Measurements from ENCODE around the gene PAK5. TPM values are rescaled to one million over a fixed set of nuclear protein-coding genes. Genes with fewer than 3 reads are reported as not detected.

The PAK5 gene
- total RNA-seq, result not detected

DNA sequence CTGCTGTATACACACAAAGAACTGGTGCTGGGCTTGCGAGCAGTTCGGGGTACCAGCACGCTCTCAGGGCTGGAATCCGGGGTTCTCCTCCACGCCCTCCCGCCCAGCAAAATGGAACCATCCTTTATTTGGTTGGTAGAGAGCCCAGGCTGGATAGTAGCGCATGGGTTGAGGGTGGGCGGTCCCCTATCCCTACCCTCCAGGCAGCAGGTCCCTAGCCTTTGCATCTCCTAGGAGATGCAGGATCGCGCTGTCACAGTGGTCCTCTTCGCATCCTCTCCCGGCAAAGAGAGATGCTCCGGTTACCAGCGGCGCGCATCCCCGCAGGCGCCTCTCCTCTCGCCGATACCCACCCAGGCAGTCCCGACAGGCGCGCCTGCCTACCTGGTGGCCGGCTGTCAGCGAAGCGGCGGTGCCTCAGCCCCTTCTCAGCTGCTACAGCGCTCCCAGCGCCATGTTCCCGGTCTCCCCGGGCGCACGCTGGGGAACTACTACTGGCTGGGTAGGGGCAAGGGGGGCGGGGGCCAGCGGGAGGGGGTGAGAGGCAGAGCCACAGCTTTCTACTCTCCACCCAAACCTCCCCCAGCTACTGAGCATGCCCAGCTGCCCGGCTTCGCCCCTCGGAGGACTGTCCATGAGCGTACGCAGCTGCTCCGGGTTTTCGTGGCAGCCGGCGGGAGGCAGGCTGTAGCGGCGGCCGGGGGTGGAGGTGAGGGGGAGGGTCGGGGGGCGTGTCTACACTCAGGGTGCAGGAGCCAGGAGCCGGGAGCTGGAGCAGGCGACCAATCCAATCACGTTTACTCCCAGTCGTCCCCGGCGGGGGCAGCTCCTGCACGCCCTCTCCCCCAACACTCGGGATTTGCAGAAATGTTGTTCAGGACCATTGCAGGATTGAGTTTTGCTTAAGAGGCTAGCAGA is at the start of gene PAK5:
TSS of gene PAK5 (minus strand) at position 699 of the 918 bp plus-strand sequence. CDS start 194,748 bp downstream, outside the sequence.
- no peaks in the 10 kb centered on the region for H3K27me3 ChIP-seq
- H3K4me3 ChIP-seq, result peak within 1 kb of the TSS; percentile 53 to 75
- no peaks in the 10 kb centered on the region for H3K4me1 ChIP-seq
- no peaks in the 10 kb centered on the region for H3K9me3 ChIP-seq
- DNase-seq (ENCODE audit: low spot score in 2 of 2), result peak in 1 of 2 donors; percentile 78
- TF ChIP-seq, protein P1, sequence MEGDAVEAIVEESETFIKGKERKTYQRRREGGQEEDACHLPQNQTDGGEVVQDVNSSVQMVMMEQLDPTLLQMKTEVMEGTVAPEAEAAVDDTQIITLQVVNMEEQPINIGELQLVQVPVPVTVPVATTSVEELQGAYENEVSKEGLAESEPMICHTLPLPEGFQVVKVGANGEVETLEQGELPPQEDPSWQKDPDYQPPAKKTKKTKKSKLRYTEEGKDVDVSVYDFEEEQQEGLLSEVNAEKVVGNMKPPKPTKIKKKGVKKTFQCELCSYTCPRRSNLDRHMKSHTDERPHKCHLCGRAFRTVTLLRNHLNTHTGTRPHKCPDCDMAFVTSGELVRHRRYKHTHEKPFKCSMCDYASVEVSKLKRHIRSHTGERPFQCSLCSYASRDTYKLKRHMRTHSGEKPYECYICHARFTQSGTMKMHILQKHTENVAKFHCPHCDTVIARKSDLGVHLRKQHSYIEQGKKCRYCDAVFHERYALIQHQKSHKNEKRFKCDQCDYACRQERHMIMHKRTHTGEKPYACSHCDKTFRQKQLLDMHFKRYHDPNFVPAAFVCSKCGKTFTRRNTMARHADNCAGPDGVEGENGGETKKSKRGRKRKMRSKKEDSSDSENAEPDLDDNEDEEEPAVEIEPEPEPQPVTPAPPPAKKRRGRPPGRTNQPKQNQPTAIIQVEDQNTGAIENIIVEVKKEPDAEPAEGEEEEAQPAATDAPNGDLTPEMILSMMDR (IDR thresholded peaks at IDR 0.05), result no peak
- no peak within 1 kb of the TSS for H3K27ac ChIP-seq
- intact Hi-C loops (cut with DNase I), result loop anchor here (10.0 kb wide), 1 partner anchor 774 kb away; the partner anchor contains the start of gene PLCB4
- no peaks in the 10 kb centered on the region for H3K36me3 ChIP-seq

DNA sequence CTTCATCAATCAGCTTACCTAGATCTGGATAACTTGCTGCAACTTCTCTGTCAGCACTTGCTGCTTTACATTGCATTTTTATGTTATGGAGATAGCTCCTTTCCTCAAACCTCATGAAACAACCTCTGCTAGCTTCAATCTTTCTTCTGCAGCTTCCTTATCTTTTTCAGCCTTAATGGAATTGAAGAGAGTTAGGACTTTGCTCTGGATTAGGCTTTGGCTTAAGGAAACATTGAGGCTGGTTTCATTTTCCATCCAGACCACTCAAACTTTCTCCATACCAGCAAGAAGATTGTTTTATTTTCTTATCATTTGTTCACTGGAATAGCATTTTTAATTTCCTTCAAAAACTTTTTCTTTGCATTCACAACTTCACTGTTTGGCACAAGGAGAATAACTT is 48.8 kb upstream of the PAK5 start:
- Histone ChIP-seq H3K27ac (no peak overlapping the region), H3K4me3 (no peak overlapping the region), H3K4me1 (no peaks in the 10 kb centered on the region), H3K9me3 (no peaks in the 10 kb centered on the region), H3K27me3 (no peaks in the 10 kb centered on the region), H3K36me3 (no peaks in the 10 kb centered on the region)
- intact Hi-C loops (cut with DNase I), result no loop called here
- TF ChIP-seq, protein P1 (IDR thresholded peaks at IDR 0.05), result no peak
- no peak for DNase-seq (ENCODE audit: low spot score in 2 of 2)

DNA sequence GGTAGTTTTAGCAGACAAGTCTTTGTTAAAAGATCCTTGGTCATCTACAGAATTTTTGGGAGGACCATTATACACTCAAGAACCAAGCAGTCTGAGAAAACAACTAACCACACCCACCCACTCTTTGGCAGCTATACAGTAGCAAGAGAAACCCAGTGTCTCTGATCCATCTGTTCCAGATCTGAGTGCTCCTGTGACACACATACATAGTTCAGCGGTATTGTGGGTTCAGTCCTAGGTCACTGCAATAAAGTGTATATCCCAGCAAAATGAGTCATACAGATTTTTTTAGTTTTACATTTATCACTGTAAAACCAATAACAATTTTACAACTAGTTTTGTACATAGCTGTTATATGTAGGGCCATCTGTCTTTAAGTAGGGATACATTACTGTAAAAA is 47.4 kb upstream of the PAK5 start:
- H3K4me1 ChIP-seq, result no peaks in the 10 kb centered on the region
- H3K27ac ChIP-seq, result no peak overlapping the region
- H3K4me3 ChIP-seq, result no peak overlapping the region
- DNase-seq (ENCODE audit: low spot score in 2 of 2), result no peak
- intact Hi-C loops (cut with DNase I), result no loop called here
- H3K27me3 ChIP-seq, result no peaks in the 10 kb centered on the region
- H3K36me3 ChIP-seq, result no peaks in the 10 kb centered on the region
- TF ChIP-seq, protein P1 (IDR thresholded peaks at IDR 0.05), result no peak
- no peaks in the 10 kb centered on the region for H3K9me3 ChIP-seq

DNA sequence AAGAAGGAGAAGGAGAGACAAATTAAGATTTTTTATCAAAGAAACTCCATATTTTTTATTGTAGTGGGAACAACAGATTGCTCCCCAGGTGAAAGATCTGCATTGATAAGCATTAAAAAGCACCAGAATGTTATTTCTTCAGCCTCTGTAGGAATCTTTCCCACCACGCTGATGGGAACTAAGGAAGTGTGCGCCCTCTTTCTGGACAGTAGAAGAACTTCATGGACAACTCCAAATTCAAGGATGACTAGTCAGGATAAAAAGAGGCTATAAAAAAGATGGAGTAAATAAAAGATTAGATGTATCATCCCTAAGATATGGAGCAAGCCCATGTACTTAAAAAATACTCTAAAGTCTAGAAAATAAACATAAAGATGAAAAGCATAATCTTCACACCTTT is 45.8 kb upstream of the PAK5 start:
- no peaks in the 10 kb centered on the region for H3K36me3 ChIP-seq
- TF ChIP-seq, protein P1 (IDR thresholded peaks at IDR 0.05), result peak in 1 of 3 experiments; percentile 12
- no peaks in the 10 kb centered on the region for H3K9me3 ChIP-seq
- DNase-seq (ENCODE audit: low spot score in 2 of 2), result no peak
- H3K4me1 ChIP-seq, result no peaks in the 10 kb centered on the region
- no peak overlapping the region for H3K4me3 ChIP-seq
- intact Hi-C loops (cut with DNase I), result no loop called here
- no peak overlapping the region for H3K27ac ChIP-seq
- no peaks in the 10 kb centered on the region for H3K27me3 ChIP-seq

DNA sequence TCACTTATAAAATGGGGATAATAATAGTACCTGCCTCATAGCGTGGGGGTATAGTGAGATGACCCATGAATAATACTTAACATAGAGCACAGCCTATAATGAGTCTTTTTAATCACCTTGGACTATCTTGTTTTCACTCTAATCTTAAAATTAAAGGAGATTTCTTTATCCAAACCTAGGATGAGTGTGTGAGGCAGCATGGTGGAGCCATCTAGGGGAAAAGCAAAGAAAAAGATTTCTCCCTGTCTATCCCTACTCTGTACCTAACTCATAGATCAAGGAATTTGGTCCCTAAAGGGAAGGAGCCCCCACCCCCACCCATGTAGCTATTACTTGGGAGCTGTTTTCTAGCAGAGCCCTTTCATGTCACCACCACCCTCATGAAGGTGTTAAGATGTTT is 45.2 kb upstream of the PAK5 start:
- intact Hi-C loops (cut with DNase I), result no loop called here
- Histone ChIP-seq H3K36me3 (no peaks in the 10 kb centered on the region), H3K27ac (no peak overlapping the region), H3K4me3 (no peak overlapping the region), H3K27me3 (no peaks in the 10 kb centered on the region), H3K9me3 (no peaks in the 10 kb centered on the region), H3K4me1 (no peaks in the 10 kb centered on the region)
- TF ChIP-seq, protein P1 (IDR thresholded peaks at IDR 0.05), result peak in 1 of 3 experiments; percentile 33
- no peak for DNase-seq (ENCODE audit: low spot score in 2 of 2)
